GM19324 (cell line): ENCODE results near the gene HPS6.
"Not testable (repeated sequence)": the region's sequence is repeated elsewhere in the genome, so short reads cannot be mapped to it uniquely, and the experiment has no call there.

Experiments
- ATAC-seq: cut with Tn5 transposase; IDR thresholded peaks from one replicate; pipeline ENCODE4 v1.9.1; 2021; ENCODE audit warnings: mild to moderate bottlenecking, moderate library complexity; ENCODE audit not compliant: unreplicated experiment, low FRiP score

The HPS6 gene

DNA sequence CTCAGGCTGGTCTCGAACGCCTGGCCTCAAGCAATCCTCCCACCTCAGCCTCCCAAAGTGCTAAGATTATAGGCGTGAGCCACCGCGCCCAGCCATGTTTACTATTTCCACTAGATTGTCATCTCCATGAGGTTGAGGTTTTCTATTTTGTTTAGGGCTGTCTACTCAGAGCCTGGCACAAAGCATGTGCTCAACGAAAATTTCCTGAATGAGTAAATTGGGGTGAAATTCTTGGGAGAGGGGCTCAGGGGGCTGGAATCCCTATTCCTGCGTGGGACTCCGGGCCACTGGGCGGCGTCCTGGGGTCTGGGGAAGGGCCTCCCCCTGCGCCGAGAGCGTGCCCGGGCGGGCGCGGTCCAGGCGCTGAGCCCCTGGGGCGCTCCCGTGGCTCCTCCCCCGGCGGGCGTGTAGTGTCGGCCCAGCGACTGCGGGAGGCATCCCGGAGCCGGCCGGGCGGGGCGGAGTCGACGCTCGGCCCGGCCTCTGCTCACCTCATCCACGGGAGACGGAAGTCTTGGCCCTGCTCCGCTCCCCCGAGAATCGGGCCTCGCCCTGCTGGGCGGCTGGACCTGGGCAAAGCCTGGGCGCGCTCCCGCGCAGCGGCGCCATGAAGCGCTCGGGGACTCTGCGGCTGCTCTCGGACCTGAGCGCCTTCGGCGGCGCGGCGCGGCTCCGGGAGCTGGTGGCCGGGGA, at the start of gene HPS6:
TSS of gene HPS6 (plus strand) at position 482 of the 693 bp plus-strand sequence. CDS start at position 608, 126 bp downstream.
- ATAC-seq: peak; percentile 92

- ATAC-seq: no peak
Measured at GRCh38 chr10:102016416-102016815, 48.7 kb upstream of the HPS6 start.

DNA sequence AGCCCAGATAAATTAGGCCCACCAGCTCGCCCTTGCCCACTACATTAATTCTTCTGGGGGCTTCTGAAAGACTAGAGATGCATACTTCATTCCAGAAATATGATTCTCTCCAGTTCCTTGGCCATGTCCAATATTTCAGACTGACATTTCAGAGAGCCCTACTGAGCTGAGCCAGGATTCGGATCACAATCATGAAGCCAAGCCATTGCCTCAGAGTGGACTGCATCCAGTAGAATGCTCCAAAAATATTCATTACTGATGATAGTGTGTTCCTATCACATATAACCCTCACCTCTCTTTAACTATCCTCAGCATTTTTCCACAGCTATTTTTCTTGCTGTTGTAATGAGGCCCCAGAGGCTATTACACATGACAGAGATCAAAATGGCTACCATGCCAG, 47.9 kb upstream of the HPS6 start:
- no peak for ATAC-seq

DNA sequence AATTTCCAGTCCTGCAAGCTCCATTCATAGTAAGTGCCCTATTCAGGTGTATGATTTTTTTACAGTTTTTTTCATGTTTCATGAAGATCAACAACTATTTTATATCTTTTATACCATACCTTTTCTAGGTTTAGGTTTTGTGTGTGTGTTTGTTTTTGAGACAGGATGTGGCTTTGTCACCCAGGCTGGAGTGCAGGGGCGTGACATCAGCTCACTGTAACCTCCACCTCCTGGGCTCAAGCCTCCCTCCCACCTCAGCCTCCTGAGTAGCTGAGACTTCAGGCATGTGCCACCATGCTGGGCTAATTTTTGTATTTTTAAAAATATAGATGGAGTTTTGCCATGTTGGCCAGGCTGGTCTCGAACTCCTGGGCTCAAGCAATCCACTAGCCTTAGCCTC, 44.2 kb upstream of the HPS6 start:
- no peak for ATAC-seq

DNA sequence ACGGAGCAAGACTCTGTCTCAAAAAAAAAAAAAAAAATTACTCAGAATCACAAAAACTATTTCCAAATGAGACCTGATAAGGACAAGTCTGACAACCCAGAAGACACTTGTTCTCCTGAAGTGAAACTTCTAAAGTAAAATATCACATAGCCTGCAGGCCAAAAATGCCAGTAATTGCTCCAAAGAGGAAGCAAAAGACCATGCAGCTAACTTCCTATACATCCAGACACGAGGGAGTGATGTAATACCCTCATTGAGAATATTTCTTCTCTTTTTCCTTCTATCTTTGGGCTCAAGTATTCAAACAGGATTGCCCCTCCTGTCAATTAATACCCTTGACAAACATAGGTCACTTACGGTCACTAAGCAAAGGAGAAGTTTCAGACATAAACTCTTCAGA, 40.4 kb upstream of the HPS6 start:
- ATAC-seq: no peak

DNA sequence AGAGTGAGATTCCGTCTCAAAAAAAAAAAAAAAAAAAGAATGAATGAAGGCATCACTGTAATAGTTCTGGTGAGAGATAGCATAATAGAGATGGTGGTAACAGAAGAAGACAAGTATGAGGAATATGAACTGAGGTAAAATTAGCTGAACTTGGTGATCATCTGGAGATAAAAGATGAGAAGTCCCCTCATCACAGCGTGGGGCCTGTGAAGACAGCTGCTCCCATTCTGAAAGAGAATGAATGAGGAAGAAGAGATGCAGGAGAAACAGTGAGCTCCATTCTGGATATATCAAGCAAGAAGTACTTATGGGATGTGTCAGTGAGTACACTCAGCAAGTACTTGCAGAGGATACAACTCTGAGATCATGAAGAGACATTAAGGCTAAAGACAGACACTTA, 37.9 kb upstream of the HPS6 start:
- no peak for ATAC-seq

DNA sequence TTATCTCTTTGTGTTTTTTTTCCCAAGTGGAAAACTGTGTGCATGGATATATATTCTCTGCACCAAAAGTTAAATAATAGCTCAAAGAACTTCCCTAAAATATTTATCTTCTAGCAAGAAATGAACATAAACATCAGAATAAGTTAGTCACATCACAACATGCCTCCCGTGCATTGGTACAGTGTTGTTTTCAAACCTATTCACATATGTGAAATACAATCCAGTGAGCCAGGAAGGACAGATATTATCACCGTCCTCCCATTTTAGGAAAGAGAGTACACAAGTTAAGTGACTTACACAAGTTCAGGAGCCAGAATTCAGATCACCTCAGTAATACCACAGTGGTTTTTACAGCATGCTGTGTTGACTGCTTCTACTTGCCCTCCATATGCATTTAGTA, 31.4 kb upstream of the HPS6 start:
- ATAC-seq: no peak

DNA sequence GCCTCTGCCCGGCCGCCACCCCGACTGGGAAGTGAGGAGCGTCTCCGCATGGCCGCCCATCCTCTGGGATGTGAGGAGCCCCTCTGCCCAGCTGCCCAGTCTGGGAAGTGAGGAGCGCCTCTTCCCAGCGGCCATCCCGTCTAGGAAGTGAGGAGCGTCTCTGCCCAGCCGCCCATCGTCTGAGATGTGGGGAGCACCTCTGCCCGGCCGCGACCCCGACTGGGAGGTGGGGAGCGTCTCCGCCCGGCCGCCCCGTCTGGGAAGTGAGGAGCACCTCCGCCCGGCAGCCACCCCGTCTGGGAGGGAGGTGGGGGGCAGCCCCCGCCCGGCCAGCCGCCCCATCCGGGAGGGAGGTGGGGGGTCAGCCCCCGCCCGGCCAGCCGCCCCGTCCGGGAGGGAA, 29.3 kb upstream of the HPS6 start:
- ATAC-seq: not testable (repeated sequence)

DNA sequence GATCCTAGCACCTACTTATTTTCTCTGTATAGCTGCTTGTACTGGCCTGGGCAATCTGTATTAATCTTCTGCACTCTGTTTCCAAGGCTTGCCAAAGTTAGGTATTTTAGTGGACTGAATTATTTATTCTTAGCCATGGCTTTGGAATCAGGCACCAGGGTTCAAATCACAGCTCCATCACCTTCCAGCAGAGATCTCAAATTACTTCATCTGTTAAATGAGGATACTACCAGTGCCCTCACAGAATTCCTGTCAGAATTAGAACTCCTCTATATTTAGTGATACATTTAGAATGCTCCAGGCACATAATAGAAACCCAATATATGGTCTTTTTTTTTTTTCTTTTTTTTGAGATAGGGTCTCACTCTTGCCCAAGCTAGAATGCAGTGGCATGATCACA, 26.7 kb upstream of the HPS6 start:
- no peak for ATAC-seq

GRCh38 chr10:102040305-102041050, 24.7 kb upstream of the HPS6 start:
- ATAC-seq: no peak

GRCh38 chr10:102045292-102045691, 19.9 kb upstream of the HPS6 start:
- ATAC-seq: no peak

DNA sequence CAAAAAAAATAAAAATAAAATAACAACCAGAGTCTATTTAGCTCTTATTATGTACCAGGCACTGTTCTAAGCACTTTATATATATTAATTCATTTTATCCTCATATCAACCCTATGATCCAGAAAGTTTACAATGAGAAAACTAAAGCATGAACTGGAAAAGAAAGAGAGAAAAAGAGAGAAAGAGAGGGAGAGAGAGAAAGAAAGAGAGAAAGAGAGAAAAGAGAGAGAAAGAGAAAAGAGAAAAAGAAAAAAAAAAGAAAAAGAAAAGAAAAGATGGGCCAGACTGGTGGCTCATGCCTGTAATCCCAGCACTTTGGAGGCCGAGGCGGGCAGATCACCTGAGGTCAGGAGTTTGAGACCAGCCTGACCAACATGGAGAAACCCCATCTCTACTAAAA, 19.1 kb upstream of the HPS6 start:
- ATAC-seq: no peak

- ATAC-seq: not testable (repeated sequence)
Measured at GRCh38 chr10:102054881-102055646, 10.1 kb upstream of the HPS6 start.

DNA sequence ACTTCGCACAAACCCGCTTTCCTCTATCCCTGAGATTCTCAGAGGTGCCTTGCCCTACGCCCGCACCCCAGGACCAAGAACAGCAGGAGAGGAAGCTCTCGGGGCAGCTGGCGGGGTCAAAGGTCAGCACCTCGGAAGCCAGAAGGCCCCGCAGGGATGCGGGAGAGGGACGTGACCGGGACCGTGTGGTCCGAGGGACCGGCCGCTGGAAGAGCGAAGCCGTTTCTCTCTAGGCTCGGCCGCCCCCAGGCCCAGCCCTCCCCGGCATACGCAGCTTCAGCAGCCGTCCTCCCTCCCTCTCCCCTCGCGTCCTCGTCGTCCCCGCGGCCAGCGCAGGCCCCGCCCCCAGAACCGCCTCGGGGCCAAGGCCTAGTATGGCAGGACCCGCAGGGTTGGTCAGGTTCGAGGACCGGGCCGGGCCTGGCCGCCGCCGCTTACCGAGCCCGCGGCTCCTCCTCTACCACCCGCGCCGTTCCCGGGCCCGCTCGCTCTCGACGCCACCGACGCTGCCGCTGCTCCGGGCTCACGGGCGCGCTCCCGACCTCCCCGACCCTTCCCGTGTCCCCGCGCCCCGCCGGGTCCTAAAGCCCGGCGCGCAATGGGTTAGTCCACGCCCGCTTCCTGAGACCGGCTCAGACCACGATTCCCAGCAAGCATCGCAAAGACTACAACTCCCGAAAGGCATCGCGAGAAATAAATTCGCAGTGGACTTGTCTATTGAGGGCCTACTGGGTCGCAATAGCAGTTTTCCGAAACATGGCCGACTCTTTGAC, 9.3 kb upstream of the HPS6 start, which contains the start of gene ARMH3:
TSS of gene ARMH3 (minus strand) at position 527 of the 773 bp plus-strand sequence. CDS start 16,059 bp downstream, outside the sequence.
- peak; percentile 95 for ATAC-seq

- no peak for ATAC-seq
Measured at GRCh38 chr10:102059987-102060386, 5.2 kb upstream of the HPS6 start.

GRCh38 chr10:102064503-102064867, 664 bp upstream of the HPS6 start:
- ATAC-seq: no peak

DNA sequence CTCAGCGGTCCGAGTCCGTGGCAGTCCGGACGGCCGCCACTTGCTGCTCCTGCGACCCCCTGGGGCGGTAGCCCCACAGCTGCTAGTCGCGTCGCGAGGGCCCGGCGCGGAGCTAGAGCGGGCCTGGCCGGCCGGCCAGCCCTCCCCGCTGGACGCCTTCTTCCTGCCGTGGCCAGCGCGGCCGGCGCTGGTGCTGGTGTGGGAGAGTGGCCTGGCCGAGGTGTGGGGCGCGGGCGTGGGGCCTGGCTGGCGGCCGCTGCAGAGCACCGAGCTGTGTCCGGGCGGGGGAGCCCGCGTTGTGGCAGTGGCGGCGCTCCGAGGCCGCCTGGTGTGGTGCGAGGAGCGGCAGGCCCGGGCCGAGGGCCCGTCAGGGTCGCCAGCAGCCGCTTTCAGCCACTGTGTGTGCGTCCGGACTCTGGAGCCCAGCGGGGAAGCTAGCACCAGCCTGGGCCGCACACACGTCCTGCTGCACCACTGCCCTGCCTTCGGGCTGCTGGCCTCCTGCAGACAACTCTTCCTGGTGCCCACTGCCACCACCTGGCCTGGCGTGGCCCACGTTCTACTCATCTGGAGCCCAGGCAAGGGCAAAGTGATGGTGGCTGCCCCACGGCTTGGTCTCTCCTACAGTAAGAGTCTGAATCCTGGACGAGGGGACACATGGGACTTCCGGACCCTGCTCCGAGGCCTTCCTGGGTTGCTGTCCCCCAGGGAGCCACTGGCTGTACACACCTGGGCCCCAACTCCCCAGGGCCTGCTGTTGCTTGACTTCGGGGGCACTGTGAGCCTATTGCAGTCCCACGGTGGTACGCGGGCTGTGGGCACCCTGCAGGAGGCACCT, 631 bp downstream of the HPS6 start:
- ATAC-seq: peak; percentile 32

- no peak for ATAC-seq
Measured at GRCh38 chr10:102066399-102067088, 1.4 kb downstream of the HPS6 start.
